CD4-positive, alpha-beta T cell treated with Interleukin-4 for 1 hour (primary cell): ENCODE measurements around the gene KCNK7.
"Not testable (repeated sequence)": the region's sequence is repeated elsewhere in the genome, so short reads cannot be mapped to it uniquely, and the experiment has no call there.

ENCODE experiments used
- DNase-seq, 2 donors: peaks; one replicate each; pipeline ENCODE4 v3.0.0-alpha.2; 2020 to 2022

KCNK7 gene

GRCh38 chr11:65595543-65596281 is at the start of gene KCNK7:
KCNK7 (minus strand) TSS chr11:65595800; CDS start chr11:65595772, 28 bp downstream.
- DNase-seq, result no peak

GRCh38 chr11:65644837-65645236 is 49.2 kb upstream of the KCNK7 start:
- DNase-seq, result no peak

GRCh38 chr11:65643971-65644370 is 48.4 kb upstream of the KCNK7 start:
- no peak for DNase-seq

- DNase-seq, result no peak
Observed at GRCh38 chr11:65642014-65642671, 46.5 kb upstream of the KCNK7 start.

GRCh38 chr11:65641297-65642013 is 45.9 kb upstream of the KCNK7 start:
- no peak for DNase-seq

- DNase-seq, result peak; percentile 53 to 79
Observed at GRCh38 chr11:65640483-65641296, 45.1 kb upstream of the KCNK7 start.

GRCh38 chr11:65639623-65640482 is 44.3 kb upstream of the KCNK7 start:
- peak; percentile 88 to 95 for DNase-seq

- not testable (repeated sequence) for DNase-seq
Observed at GRCh38 chr11:65639228-65639597, 43.6 kb upstream of the KCNK7 start.

- peak; percentile 71 to 75 for DNase-seq
Observed at GRCh38 chr11:65637794-65638419, 42.3 kb upstream of the KCNK7 start, which contains the start of gene SIPA1. SIPA1 (plus strand) TSS chr11:65638101; CDS start chr11:65640922, 2,821 bp downstream.

GRCh38 chr11:65637032-65637557 is 41.5 kb upstream of the KCNK7 start:
- no peak for DNase-seq

GRCh38 chr11:65636108-65637031 is 40.8 kb upstream of the KCNK7 start:
- DNase-seq, result no peak

GRCh38 chr11:65634905-65635731 is 39.5 kb upstream of the KCNK7 start:
- no peak for DNase-seq

- DNase-seq, result no peak
Observed at GRCh38 chr11:65634440-65634839, 38.8 kb upstream of the KCNK7 start.

- no peak for DNase-seq
Observed at GRCh38 chr11:65634109-65634436, 38.5 kb upstream of the KCNK7 start.

GRCh38 chr11:65633390-65634108 is 37.9 kb upstream of the KCNK7 start:
- DNase-seq, result no peak

- no peak for DNase-seq
Observed at GRCh38 chr11:65630215-65630614, 34.6 kb upstream of the KCNK7 start.

GRCh38 chr11:65629579-65629978 is 34.0 kb upstream of the KCNK7 start:
- DNase-seq, result no peak

- no peak for DNase-seq
Observed at GRCh38 chr11:65627202-65627601, 31.6 kb upstream of the KCNK7 start.
